ENCODE measurements around the gene UGDH.
"Not testable (repeated sequence)": the region's sequence is repeated elsewhere in the genome, so short reads cannot be mapped to it uniquely, and the experiment has no call there.

Gene UGDH

DNA sequence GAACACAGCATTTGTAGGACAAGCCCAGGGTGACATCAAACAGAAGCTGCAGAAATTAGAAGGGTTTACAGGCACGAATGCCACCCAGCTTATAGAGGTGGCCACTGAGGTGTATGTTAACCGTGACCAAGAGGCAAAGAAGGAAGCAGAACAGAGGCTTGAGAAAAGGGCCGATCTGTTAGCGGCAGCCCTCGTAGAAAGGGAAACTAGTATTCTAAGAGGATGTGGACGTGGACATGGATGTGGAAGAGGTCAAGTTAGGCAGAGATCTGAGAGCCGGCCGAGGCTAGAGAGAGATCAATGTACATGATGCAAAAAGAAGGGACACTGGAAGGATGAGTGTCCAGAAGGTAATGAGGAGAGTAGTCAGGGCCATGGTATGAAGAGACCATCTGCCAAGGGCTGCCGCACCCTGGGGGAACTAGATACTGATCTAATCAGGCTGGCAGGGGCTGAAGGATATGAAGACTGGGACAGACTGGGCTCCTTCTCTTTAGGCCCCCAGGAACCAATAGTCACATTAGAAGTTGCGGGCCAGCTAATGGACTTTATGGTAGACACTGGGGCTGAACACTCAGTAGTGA lies 40.9 kb downstream of the UGDH start:
- DNase-seq: no peak

DNA sequence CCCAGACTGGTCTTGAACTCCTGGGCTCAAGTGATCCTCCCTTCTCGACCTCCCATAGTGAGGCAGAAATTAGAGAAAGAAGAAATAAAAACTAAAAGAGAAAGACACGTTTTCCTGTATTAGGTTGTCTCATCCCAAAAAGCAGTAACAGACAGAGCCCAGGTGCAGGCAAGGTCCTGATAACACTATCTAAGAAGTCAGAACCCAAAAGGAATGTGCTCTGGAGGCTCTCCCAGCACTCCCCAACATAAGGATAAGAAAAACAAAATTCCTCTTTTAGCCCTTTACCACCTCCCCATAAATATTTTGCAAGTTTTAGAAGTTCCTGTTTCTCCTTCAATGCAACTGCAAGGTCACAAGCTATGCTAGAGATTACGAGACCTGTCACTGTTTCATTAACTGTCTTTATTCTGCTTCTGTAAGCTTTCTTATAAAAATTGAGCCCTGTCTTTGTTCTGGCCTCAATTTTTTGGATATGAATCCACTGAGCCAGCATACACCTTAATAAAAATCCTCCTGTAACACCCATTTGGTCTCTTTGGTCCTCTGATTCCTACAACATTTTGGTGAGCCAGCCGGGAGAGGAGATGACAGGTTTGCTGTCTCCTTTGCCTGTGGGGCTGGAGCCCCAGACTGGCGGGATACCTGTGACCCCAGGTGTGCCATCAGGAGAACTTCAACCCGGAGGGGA lies 42.5 kb downstream of the UGDH start:
- DNase-seq: no peak

DNA sequence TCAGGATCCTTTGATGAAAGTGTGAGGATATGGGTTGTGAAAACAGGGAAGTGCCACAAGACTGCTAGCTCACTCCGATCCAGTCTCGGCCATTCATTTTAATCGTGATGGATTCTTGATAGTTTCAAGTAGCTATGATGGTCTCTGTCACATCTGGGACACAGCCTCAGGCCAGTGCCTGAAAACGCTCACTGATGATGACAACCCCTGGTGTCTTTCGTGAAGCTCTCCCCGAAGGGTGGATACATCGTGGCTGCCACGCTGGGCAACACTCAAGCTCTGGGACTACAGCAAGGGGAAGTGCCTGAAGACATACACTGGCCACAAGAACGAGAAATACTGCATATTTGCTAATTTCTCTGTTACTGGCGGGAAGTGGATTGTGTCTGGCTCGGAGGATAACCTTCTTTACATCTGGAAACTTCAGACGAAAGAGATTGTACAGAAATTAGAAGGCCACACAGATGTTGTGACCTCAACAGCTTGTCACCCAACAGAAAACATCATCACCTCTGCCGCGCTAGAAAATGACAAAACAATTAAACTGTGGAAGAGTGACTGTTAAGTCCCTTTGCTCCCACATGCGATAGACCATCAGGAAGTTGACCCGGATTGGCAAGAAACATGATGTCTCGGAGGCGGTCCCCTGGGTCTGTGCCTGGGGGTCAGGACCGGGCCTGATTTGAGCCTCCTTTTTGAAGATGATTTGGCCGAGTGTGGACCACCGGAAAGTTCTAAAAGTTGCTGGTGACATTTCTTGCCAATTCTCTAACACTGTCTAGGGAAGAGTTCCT lies 46.1 kb downstream of the UGDH start:
- no peak for DNase-seq

DNA sequence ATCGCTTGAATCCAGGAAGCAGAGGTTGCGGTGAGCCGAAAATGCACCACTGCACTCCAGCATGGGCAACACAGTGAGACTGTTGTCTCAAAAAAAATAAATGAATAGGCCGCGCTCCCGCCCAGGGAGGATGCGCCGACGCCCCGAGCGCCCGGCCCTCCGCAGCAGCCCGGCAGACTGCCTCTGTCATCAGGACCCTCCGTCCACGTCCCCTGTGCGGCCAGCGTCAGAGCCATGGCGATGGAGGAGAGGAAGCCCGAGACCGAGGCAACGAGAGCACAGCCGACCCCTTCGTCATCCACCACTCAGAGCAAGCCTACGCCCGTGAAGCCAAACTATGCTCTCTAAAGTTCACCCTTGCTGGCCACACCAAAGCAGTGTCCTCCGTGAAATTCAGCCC lies 47.0 kb downstream of the UGDH start:
- no peak for DNase-seq

DNA sequence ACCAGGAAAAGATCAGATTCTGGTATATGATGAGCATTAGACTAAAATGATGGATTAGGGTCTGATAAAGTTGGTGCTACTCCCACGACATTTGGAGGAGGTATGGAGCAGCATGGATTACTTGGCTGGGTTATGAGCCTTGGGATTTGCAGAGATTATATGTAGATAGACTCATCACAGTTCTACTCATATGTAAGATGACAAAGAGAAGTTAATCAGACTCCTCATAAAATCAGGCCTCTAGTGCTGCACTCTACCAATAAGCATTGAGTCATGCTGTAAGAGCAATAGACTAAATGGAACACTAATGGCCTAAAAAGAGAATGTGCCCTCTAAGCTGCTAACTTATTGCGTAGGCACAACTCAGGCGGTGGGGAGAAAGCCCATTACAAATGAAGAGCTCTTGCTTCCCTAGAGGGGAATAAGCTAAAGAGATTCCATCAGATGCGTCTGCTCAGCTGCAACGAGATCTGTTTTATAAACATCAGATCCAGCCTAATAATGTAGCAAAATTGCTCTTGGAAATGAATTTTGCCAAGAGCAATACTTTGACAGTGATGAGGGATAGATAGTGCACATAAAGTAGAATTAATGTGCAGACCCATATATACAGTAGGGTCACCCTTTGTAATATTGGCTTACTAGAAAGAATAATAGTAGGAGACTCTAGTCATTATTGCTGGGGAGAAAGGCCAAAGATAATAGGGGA lies 50.9 kb downstream of the UGDH start:
- DNase-seq: no peak

DNA sequence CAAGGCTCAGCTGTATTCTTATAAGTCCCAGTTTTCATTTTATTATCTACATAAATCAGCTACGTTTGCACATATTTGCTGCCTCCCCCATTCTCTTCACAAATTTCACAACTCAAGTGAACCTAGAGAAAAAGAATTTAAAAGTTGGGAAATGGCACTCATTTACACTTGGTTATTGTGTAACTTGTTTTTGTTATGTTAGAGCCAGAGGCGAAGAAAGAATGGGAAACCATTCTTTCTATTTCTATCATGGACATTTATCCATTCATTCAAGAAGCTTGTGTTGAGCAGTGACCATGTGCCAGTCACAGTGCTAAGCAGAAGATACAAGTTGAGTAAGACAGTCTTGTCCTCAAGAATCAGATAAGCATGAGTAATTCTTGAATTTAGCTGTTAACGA lies 54.8 kb downstream of the UGDH start:
- no peak for DNase-seq

DNA sequence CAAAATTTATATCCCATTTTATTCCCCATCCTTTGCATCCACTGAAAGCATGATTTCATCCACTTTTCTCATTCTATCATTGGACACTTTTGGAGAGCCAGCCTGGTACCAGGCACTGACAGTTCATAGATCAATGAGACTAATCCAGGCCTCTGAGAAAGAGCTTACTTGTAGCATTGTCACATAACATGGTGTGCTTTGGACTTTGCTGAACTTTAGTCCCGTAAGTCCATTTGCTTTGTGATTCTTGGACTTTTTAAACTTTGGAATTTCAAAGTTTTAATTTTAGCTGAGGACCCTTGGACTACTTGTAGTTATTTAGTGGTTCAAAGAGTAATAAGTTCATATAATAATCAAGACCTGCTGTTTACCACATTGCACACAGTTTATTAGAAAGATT lies 56.8 kb downstream of the UGDH start:
- no peak for DNase-seq

DNA sequence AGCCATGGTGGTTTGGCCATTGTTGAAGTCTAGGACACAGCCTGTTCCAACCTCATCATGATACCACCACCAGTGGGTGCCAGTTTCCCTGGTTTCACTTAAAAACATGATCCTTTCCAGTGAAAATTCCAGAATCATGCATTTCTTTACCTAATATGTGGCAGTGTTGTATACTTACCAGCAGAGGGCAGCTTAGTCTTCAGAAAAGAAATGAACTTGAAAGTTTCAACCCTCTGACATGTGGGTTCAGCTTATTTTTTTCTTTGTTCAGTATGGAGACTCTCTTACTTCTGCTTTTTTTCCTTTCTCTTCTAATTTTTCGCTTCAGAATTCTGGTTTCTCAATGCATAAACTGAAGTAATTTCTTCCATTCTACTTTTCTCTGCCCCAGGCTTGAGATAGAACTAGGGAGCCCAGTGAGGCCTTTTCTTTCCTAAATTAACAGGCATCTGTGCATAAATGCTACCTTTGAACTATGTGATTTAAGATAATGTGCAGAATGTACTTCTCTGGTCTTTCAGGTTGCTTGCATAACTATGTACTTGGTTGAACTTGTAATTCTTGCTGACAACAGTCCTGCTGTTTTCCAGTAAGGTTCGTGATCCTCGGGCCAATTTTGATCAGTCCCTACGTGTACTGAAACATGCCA lies 57.7 kb downstream of the UGDH start:
- DNase-seq: peak; percentile 36

DNA sequence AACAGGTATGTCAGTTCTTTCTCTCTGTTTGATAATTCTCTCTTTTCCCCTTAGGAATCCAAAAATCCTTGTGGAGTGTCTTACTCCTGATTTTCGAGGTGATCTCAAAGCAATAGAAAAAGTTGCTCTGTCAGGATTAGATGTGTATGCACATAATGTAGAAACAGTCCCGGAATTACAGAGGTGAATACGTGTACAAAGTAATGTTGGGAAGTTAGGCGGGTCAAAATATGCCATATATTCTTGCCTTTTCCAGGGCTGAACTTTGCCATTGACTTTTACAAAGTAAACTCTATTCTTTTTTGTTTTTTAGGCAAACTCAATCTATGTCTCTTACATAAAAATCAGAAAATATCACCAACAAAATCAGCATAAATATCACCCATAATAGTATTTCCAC lies 59.8 kb downstream of the UGDH start:
- DNase-seq: no peak

DNA sequence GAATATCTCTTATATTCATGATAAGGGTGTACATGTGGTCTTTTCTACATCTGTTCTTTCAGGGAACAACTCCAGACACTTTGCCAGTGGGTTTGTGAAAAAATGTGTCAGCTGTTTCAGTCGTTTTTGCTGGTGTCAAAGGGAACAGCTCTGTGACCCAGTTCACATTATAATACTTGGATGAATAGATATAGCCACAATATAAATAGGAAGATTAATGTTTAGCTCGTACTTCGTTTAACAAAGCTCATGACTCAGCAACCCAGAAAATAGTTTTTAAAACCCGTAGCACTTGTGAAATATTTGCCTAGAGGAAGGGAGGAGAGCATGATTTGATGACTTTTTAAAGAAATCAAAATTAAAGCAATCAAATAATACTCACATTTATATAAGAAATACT lies 60.5 kb downstream of the UGDH start:
- no peak for DNase-seq

DNA sequence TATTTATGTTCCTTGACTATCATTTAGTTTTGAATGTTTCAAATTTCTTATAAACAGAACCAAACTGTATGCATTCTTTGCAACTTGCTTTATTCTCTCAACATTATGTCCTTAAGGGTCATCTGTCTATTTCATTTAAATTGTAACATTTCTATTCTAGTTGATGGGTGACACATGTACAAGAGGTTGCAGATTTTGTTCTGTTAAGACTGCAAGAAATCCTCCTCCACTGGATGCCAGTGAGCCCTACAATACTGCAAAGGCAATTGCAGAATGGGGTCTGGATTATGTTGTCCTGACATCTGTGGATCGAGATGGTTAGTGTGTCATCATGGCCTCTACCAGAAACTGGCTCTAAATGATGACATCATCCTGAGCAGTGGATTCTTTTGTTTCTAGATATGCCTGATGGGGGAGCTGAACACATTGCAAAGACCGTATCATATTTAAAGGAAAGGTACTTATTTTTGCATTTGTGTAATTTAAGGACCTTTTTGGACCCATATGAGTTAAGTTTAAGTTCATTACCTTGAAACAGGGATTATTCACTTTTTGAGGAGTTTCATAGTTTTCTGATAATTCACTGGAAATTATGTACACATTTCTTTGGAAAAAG lies 62.2 kb downstream of the UGDH start:
- no peak for DNase-seq

DNA sequence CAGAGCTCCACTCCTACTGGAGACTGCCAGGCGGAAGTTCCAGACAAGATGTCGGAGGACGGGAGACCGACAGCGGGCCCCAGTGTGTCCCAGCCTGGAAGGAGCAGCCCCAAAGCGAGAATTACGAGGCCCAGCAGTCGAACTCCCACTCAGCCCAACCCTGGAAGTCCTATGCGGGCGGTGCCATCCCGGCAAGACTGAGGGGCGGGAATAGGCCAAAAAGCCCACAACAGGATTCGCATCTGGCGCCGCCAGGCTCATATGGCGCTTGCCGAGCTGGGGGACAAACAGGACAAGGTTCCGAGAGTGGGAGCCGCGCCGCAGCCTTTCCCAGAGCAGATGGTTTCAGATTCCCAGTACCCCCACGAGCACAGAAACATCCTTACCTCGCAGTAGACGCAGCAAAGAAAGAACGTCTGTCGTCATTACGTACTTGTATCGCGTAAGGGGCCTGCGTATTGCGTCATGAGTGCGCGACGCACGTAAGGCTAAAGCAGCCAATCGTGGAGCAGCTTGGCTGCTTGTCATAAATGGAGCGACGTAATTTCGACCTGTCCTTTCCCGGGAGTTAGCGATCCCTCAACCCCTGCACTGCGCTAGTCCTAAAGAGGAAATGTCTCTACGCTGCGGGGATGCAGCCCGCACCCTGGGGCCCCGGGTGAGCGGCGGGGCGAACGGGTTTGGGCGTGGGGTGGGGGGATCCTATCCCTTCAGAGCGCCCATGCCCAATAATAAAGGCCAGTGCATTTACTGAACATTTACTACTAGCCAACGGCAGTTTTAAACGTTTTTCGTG lies 68.5 kb downstream of the UGDH start, which contains the start of the genes LIAS and RPL9:
Gene LIAS, plus strand, starts transcription at position 552 of the 796 bp plus-strand sequence. Its CDS starts 62 bp downstream, at position 614.
Gene RPL9, minus strand, starts transcription at position 418 of the 796 bp plus-strand sequence. CDS start 483 bp downstream, outside the sequence.
- DNase-seq: peak; percentile 95

DNA sequence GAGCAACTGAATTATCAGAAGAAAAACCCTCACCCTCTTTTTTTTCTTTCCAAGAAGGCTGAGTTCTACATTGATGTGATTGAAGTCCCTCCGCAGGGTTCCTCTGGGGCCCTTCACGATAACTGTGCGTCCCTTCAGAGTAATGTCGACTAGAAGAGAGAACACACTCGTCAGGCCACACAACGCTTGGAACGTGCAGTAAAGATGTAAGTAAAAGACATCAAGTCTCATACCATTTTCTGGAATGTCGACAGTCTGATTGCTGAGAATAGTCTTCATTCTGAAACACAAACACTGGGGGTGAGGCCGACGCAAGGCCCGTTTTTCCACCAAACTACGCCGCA lies 69.1 kb downstream of the UGDH start:
- DNase-seq: not testable (repeated sequence)

DNA sequence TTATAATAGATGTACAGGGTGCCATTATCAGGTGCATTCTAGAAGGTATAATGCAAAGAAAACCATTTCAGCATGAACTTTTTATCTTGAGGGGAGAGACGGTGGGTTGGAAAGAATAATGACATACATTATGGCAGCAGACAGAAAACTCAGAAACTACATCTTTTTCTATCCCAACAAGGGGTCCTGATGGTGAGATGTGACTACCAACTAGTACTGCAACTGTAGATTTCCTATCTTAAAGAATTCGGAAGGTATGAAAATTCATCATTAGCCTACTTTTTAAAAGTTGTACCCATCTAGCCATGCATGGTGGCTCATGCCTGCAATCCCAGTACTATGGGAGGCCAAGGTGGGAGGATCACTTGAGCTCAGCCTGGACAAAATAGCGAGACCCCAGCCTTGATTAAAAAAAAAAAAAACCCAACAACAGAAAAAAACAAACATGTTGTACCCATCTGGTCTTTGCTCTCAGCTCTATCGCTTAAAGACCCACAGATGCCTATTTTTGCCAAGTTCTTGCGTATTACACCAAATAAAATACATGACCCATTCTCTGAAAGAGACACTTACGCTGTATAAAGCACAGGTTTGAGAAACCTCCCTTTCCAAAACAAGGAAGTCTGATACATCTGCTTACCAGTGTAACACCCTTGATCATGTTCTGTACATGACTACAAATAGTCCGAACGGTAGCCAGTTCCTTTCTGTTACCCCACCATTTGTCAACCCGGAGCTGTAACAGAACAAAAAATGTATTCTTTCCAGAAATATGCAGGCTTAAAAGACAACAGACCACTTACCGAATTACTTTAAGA lies 70.1 kb downstream of the UGDH start:
- DNase-seq: no peak

DNA sequence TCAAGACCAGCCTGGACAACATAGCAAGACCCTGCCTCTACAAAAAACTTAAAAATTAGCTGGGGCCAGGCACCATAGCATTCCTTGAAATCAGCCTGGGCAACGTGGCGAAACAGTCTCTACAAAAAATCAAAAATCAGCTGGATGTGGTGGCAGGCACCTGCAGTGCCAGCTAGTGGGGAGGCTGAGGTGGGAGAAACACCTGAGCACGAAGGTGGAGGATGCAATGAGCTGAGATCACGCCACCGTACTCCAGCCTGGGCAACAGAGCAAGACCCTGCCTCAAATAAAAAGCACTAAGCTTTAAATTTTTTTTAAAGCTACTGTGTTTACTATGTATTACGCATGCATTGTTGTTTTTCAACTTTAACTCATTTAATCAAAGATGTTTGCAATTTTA lies 71.8 kb downstream of the UGDH start:
- DNase-seq: no peak

DNA sequence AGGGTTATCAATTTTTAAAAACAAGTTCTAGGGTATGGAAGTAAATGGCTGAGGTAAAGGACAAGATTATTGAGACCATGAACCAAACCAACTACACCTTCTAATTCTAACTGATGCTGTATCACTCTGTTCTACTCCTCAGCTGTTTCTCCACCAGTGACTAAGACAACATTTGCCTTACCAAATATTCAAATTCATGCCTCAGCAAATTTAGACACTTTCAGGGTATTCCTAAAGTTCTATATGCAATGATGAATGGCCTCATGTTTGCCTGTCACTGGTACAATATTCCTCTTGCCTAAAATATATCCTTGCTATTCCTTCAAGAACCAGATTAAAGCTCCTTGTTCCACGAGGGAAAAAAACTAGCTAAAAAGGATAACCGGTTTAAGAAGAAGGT lies 73.5 kb downstream of the UGDH start:
- no peak for DNase-seq

DNA sequence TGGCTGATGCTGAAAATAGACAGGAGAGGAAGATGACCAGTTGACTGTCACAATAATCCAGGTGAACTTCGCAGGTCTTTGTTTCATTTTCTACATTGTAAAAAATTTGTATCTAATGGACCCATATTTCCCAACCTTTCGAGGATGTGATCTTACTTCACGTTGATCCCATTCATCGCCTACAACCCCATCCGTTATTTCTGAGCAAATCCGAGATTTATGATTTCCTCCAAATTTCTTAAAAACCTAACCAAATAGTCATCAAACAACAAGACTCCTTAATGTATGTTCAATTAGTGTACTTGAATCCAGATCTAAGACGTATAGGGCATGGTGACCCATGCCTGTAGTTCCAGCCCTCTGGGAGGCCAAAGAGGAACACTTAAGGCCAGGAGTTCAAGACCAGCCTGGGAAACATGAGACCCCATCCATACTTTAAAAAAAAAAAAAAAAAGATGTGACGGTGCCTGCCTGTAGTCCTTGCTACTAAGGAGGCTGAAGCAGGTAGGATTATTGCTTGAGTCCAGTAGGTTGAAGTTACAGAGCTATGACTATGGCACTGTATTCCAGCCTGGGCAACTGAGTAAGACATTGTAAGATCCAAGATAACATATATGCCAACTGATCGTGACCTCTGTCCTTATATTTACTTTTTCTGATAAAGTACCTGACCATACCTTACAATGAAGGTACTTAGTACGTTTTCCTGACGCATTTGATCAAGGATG lies 74.2 kb downstream of the UGDH start:
- no peak for DNase-seq

DNA sequence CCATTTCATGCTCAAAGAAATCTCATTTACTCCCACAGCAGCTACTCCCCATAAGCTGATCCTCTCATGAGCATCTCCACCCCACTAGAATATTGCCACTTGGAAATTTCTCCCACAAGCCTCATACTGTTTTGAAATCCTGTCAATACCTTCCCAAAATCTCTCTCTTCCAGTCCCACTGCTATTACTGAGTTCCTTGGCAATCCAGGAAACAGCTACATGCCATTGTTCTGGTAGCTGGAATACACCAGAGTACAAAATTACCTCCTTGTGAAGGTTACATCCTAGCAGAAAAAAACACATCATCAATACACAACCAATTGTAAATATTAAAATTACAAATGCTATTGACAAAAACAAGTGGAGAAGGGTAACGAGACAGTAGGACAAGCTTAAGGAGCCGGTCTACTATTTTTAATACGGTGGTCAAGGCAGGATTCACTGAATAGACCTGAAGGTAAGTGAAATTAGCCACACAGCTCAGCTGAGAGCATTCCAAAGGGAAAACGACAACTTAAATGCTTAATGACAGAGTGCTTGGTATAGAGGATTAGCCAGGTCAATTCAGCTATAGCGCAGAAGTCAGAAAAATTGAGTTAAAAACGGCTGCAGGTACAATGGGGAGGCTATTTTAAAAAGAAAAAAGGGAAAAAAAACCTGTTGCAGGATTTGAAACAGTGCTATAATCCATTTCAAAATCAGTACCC lies 74.9 kb downstream of the UGDH start:
- no peak for DNase-seq

DNA sequence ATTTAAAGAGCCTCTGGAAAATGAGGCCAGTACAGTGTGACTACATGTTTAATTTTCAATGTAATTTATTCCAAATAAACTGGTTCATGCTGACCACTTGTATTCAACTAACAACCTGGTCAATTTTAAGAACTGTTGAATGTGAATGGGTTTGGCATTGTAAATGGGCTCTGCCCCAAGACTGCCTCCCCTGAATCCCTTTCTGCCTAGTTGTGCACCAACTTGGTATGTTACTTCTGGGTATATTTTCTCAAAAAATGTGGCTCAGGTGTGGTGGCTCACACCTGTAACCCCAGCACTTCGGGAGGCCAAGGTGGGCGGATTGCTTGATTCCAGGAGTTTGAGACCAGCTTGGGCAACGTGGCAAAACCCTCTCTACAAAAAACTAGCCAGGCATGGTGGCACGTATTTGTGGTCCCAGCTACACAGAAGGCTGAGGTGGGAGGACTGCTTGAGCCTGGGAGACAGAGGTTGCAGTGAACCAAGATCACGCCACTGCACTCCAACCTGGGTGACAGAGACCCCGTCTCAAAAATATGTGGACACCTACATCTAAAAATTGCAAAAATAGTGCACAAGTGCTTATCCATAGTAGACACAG lies 75.7 kb downstream of the UGDH start:
- DNase-seq: no peak

All from NCI-H1436 (cell line).